GM18505 (cell line): ENCODE results near the gene FIGN.

Experiments used
- ATAC-seq: cut with Tn5 transposase; IDR thresholded peaks from one replicate; pipeline ENCODE4 v1.9.1; 2021; ENCODE audit not compliant: unreplicated experiment
- POLR2A ChIP-seq: IDR thresholded peaks from 4 replicates; pipeline ENCODE4 v1.6.1; 2011; ENCODE audit warnings: borderline replicate concordance; ENCODE audit not compliant: insufficient read depth, insufficient read length; ENCODE audit errors: extremely low read depth

FIGN gene

DNA sequence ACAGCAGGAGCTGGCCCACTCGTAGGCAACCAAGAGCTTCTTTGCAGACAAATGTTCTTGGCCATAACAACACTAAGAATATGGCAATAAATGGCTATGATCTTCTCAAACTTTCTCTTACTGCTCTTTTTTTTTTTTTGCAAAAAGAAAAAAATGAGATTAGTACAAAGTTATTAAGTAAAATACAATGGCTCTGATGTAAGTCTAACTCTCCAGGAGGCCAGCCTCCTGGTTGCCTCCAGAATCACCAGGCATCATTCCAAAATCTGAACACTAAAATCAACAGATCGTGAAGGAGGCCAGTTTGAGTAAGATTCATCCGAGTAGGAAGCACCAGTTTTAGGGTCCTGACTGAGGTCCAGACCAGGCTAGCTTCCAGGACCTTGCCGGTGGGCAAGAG is 20.8 kb upstream of the FIGN start:
- ATAC-seq: no peak
- TF ChIP-seq POLR2A: no peak

DNA sequence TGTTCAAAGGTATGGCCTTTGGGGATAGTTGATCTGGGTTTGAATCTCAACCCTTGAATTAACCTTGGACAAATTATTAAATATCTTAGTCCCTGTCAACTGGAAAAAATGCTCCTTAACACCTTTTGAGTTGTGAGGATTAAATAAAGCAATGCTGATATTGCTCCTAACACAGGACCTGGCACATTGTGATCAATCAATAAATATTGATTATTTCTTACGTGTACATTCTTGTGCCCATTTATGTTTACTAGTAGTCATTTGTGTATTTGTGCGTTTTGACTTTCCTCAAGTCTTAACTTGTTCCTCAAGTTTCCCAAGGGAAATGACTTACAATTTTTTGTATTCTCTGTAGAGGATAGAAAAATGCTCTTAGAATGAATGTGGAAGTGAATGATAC is 19.6 kb upstream of the FIGN start:
- no peak for ATAC-seq
- no peak for TF ChIP-seq POLR2A

GRCh38 chr2:163753726-163754125 is 17.9 kb upstream of the FIGN start:
- TF ChIP-seq POLR2A: no peak
- ATAC-seq: no peak

- ATAC-seq: no peak
- no peak for TF ChIP-seq POLR2A
These were observed 16.5 kb upstream of the FIGN start for GRCh38 chr2:163752267-163752666.

DNA sequence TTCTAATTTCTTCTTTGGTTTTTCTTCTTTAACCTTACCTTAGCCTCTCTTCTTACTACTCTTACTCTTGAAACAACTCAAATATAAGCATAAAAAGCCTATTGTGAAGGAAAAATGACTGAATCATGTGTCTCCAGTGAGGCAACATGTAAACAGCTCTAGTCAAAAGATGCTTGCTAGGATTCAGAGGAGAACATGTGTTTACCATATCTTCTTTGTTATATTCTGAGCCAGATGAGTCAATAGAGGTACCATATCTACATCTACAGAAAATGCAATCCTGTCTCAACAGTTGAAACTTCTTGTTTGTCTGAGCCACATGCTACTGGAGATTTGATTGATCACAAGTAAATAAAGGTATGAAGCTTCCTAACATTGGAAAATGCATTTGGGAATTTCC is 15.9 kb upstream of the FIGN start:
- TF ChIP-seq POLR2A: no peak
- no peak for ATAC-seq

DNA sequence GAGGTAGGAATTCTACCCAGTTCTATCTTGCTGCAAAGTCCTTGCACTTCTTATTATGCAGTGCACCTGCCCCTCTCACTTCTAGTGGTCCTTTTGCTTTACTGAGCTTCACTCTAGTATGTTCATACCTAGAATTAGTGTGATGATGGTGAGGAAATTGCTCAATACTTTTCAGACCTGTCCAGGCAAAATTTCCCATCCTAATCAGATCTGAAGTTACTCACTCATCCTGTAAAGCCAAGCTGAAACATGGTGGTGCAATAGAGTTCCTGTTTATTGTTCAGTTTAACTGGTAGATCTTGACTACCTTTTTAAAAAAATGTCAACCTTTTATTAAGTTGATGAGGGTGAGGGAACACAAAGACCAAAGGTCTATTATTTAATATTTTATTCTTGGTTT is 12.6 kb upstream of the FIGN start:
- no peak for ATAC-seq
- no peak for TF ChIP-seq POLR2A

GRCh38 chr2:163741435-163741834 is 5.6 kb upstream of the FIGN start:
- no peak for TF ChIP-seq POLR2A

DNA sequence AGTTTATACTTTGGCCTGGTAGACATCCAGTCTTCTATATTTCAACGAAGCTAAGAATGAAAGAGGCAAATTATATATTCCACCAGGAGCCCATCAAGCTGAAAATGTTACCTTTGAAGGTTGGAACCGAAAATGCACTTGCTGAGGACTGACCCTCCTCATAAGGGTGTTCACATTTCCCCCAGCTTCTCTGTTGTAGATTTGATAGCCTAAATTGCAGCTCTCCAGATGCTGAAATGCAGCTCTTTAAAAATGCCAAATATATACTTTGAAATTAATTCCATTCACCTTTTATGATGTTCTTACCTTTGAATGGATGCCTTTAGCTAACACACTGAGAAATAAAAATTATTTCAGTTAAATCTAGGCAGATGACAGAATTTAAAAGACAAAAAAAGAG is 1.8 kb upstream of the FIGN start:
- ATAC-seq: no peak
- no peak for TF ChIP-seq POLR2A

More at GRCh38 chr2:163741435-163741834, 5.6 kb upstream of the FIGN start:
- no peak for ATAC-seq

DNA sequence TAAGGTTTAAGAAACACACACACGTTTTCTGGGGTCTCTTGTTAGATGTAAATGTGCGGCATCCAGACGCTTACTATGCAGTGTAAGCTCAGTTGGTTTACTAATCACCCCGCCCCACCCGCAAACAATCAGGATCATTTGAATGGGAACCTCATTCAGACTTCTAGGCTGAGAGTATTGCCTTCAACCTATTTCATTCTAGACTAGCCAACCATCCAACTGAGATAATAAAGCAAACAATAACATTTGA is 1.3 kb upstream of the FIGN start:
- TF ChIP-seq POLR2A: no peak
- no peak for ATAC-seq

DNA sequence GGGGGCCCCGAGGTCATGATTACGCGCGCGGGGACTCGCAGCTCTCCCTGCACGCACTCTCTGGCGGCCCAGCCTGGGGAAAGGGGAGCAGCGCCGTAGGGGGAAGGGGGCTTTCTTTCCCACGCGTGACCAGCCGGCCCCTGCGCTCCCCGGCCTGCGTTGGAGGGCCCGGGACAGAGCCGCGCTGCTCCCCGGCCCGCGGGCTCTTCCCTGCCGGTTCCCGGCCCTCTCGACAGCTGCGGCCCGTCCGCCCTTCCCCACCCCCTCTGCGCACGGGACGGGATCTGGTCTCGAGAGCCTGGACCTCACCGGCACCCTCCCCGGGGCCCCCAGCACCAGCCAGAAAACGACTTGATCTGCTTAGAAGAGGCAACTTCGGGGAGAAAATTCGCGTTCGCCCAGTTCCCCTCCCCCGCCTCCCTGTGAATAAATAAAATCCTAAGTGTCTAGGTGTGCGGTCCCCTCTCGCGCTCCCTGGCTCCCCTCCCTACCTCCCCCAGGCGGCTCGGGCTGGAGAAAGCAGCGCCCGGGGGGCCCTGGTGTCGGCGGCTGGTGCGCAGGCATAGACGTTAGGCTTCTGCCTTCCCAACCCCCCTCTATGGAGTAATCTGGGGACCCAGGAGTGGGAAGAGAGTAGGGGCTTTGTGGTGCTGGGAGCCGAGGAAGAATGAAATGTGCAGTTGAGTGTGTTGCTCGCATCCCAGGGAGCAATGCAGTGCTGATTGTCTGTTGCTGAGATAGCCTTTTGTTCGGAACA is 803 bp upstream of the FIGN start:
- no peak for ATAC-seq
- no peak for TF ChIP-seq POLR2A

- no peak for TF ChIP-seq POLR2A
- no peak for ATAC-seq
These were observed 725 bp downstream of the FIGN start for GRCh38 chr2:163734881-163735684.

GRCh38 chr2:163734401-163734800 is 1.4 kb downstream of the FIGN start:
- TF ChIP-seq POLR2A: no peak
- no peak for ATAC-seq

DNA sequence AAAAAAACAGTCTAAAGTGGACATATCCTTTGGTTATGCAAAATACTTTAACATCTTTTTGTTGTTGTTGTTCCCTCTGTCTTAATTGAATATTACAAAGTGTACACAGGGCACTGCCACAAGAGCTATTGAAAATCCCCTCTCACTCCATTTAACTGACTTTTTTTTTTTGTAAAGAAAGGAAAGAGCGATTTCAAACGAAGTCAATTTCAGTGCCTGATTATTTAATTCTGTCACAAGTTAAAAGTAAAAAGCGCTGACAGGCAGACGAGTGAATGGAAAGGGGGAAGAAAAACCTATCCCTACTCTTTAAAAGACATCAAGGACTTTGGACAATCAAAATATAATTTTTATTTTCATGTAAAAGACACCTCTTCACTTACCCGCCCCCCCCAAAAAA is 1.9 kb downstream of the FIGN start:
- TF ChIP-seq POLR2A: no peak
- no peak for ATAC-seq

DNA sequence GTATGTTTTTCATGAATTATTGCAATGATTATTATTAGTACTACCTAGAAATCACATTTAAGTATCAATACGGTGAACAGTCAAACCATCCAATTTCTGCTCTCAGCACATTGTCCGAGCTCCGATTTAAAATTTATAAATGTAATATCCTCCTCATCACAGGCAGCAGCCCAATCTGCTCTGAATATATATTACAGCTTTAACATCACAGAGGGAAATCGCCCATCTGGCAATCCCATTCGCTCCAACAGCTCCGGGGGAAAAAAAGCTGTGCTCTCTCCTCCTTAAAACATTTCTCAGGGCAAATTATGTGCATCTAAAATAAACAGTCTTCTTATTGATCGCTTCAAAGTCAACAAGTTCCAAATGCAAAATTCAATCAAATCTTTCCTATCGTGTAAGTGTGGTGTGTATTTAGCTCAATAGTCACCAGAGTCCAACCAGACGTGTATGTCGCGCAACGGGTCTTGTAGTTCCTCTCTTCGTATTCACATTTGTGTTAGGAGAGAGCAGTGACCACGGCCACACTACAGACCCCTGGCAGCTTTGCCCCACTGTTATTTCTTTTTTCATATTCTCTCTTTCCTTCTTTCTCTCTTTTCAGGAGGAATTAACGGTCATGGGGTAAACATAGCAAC is 2.4 kb downstream of the FIGN start:
- TF ChIP-seq POLR2A: no peak
- ATAC-seq: no peak

DNA sequence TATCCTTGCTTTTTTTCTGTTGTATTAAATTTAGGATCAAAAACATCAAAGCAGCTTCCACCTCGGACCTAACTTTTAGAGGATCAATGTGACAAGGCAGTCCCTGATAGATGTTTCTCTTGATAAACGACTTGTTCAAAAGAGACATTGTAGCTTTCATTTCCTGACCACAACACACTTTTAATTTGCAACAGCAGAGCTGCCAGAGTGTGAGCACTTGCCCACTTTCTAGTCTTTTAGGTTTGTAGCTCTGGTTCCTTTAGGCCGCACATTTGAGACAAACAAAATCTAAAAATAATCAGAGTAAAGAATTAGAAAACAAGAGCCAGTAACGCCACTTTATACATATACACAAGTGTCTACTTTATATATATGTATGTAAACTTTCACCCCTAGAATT is 3.1 kb downstream of the FIGN start:
- no peak for TF ChIP-seq POLR2A
- ATAC-seq: no peak

GRCh38 chr2:163731735-163732134 is 4.1 kb downstream of the FIGN start:
- TF ChIP-seq POLR2A: no peak
- no peak for ATAC-seq
